Measurements from ENCODE around the gene ZSWIM5.
"Not testable (repeated sequence)": the region's sequence is repeated elsewhere in the genome, so short reads cannot be mapped to it uniquely, and the experiment has no call there.

Gene ZSWIM5

GRCh38 chr1:45200906-45201500, 5.4 kb downstream of the ZSWIM5 start:
- DNase-seq: no peak

- no peak for DNase-seq
Measured at GRCh38 chr1:45200435-45200834, 6.0 kb downstream of the ZSWIM5 start.

- DNase-seq: no peak
Measured at GRCh38 chr1:45198185-45198584, 8.2 kb downstream of the ZSWIM5 start.

GRCh38 chr1:45196863-45197262, 9.5 kb downstream of the ZSWIM5 start:
- DNase-seq: no peak

- DNase-seq: no peak
Measured at GRCh38 chr1:45191418-45191783, 15.0 kb downstream of the ZSWIM5 start.

GRCh38 chr1:45187725-45188124, 18.7 kb downstream of the ZSWIM5 start:
- DNase-seq: no peak

- DNase-seq: not testable (repeated sequence)
Measured at GRCh38 chr1:45179918-45180519, 26.4 kb downstream of the ZSWIM5 start.

GRCh38 chr1:45177452-45177851, 29.0 kb downstream of the ZSWIM5 start:
- DNase-seq: no peak

- DNase-seq: no peak
Measured at GRCh38 chr1:45172764-45173163, 33.6 kb downstream of the ZSWIM5 start.

GRCh38 chr1:45172005-45172404, 34.4 kb downstream of the ZSWIM5 start:
- DNase-seq: no peak

GRCh38 chr1:45171575-45171974, 34.8 kb downstream of the ZSWIM5 start:
- DNase-seq: no peak

- DNase-seq: no peak
Measured at GRCh38 chr1:45170151-45170742, 36.2 kb downstream of the ZSWIM5 start.

GRCh38 chr1:45167947-45168346, 38.5 kb downstream of the ZSWIM5 start:
- DNase-seq: not testable (repeated sequence)

- DNase-seq: not testable (repeated sequence)
Measured at GRCh38 chr1:45164307-45164706, 42.1 kb downstream of the ZSWIM5 start.

- not testable (repeated sequence) for DNase-seq
Measured at GRCh38 chr1:45163111-45163510, 43.3 kb downstream of the ZSWIM5 start.

- not testable (repeated sequence) for DNase-seq
Measured at GRCh38 chr1:45162041-45163035, 44.1 kb downstream of the ZSWIM5 start.

GRCh38 chr1:45155957-45156356, 50.4 kb downstream of the ZSWIM5 start:
- no peak for DNase-seq

- no peak for DNase-seq
Measured at GRCh38 chr1:45155423-45155822, 51.0 kb downstream of the ZSWIM5 start.

- no peak for DNase-seq
Measured at GRCh38 chr1:45152126-45152525, 54.3 kb downstream of the ZSWIM5 start.

GRCh38 chr1:45148209-45148825, 58.1 kb downstream of the ZSWIM5 start:
- DNase-seq: no peak

- no peak for DNase-seq
Measured at GRCh38 chr1:45146833-45147232, 59.6 kb downstream of the ZSWIM5 start.

GRCh38 chr1:45141247-45142003, 65.0 kb downstream of the ZSWIM5 start:
- DNase-seq: no peak
